HG03565 (cell line): ENCODE results near the gene ZNF479.
"Not testable (repeated sequence)": the region's sequence is repeated elsewhere in the genome, so short reads cannot be mapped to it uniquely, and the experiment has no call there.

Experiments
- ATAC-seq: cut with Tn5 transposase; IDR thresholded peaks from one replicate; pipeline ENCODE4 v1.9.1; 2021; ENCODE audit warnings: mild to moderate bottlenecking, moderate library complexity; ENCODE audit not compliant: unreplicated experiment

The ZNF479 gene

GRCh38 chr7:57132336-57132735, at the start of gene ZNF479:
TSS of gene ZNF479 (minus strand) at chr7:57132436. CDS start at chr7:57132324, 112 bp downstream.
- not testable (repeated sequence) for ATAC-seq

DNA sequence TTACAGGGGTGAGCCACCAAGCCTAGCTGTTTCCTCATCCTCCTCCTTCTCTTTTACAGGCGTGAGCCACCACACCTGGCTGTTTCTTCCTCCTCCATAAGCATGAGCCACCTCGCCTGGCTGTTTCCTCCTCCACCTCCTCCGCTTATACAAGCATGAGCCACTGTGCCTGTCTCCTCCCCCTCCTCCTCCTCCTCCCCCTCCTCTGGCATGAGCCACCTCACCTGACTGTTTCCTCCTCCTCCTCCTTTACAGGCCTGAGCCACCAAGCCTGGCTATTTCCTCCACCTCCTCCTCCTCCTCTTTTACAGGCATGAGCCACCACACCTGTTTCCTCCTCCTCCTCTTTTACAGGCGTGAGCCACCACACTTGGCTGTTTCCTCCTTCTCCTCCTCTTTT, 49.8 kb upstream of the ZNF479 start:
- ATAC-seq, result no peak

GRCh38 chr7:57181281-57181680, 49.0 kb upstream of the ZNF479 start:
- no peak for ATAC-seq

DNA sequence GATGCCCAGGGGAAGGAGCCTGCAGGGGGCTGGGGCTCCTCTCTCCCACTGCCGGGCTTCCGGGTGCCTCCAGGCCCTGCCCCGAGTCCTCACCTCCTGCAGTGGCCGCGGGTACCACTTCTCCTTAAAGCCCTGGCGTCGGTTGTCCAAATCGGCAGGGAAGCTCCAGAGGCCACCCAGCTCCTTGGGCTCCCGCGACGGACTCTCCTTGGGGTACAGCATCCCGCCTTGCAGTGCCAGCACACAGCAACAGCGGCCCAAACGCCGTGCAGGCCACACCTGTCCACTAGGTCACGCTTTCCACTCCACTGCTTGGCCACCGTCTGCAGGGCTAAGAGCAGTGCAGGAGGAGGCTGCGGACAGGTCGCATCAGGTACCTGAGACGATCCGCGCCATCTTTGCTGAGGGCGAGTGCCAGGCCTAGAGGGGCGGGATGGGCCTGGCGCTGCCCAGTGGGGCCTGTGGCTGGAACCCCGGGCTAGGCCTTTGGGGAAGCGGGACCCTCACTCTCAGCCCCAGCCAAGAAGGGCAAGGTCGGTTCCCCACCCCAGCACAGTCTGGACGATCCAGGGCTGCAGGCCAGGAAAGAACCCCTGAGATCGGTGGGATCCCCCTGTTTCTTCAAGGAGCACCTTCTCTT, 47.7 kb upstream of the ZNF479 start:
- no peak for ATAC-seq

DNA sequence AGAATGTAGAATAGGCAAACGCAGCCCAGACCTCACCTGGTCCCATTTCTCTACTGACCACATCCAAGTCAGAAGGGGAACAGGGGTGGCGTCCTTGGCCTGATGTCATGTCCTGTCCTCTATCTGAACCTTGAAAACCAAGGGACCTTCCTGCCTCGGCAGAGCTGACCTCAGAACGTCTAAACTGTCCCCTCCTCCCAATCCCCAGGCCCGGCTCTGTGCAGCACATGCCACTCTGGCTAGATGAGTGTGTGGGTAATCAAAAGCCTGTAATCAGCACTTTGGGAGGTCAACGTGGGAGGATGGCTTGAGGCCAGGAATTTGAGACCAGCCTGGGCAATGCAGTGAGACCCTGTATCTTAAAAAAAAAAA, 46.5 kb upstream of the ZNF479 start:
- no peak for ATAC-seq

DNA sequence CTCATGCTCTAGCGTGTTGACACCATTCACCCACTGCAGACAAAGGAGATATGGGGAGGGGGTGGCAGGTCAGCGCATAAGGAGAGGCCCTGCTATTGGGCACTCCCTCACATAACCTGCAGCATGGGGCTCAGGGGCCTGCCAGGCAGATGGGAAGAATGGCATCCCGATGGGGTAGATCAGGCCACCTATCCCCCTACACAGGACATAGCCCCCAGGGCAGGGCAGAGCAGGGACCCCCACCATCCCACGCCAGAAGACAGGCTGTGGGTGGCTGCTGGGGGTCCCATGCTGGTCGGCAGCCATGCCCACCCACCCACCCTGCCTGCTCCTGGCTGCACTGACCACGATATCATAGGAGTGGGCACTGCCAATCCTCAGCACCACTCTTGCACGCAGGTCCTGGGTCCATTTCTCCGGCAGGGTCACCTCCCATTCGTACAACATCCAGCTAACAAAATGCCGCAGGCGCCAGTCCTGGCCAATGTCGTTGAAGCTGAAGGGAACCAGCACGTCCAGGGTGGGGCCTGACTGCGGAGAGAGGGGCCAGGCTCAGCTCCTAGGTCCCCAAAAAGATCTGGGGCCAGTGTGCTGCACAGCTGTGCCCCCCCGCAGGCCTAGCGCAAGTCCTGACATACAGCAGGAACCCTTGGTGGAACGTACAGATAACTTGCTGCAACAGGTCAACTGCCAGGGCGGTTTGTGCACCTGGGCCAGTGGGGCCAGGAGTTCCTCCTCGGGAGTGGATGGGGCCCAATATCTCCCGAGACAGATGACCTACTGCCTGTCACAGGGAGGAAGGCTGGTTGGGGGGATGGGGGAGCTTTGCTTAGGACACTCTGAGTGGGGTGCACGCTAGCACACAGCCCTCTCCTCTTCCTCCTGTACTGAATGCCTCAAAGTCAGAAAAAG, 45.9 kb upstream of the ZNF479 start:
- ATAC-seq, result no peak

- ATAC-seq, result no peak
Measured at GRCh38 chr7:57176928-57177635, 44.8 kb upstream of the ZNF479 start.

DNA sequence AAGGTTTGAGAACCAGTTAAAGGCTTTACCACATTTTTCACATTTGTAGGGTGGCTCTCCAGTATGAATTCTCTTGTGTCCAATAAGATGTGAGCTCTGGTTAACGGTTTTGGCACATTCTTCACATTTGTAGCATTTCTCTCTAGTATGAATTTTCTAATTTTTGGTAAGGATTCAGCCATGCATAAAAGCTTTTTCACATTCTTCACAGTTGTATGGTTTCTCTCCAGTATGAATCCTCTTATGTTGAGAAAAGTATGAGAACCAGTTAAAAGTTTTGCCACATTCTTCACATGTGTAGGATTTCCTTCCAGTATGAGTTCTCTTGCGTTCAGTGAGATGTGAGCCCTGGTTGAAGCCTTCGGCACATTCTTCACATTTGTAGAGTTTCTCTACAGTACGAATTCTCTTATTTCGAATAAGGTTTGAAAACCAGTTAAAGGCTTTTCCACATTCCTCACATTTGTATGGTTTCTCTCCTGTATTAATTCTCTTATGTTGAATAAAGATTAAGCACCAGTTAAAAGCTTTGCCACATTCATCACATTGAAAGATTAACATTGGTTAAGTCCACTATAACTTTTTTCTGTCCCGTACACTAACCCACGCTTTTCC, 33.2 kb upstream of the ZNF479 start:
- no peak for ATAC-seq

DNA sequence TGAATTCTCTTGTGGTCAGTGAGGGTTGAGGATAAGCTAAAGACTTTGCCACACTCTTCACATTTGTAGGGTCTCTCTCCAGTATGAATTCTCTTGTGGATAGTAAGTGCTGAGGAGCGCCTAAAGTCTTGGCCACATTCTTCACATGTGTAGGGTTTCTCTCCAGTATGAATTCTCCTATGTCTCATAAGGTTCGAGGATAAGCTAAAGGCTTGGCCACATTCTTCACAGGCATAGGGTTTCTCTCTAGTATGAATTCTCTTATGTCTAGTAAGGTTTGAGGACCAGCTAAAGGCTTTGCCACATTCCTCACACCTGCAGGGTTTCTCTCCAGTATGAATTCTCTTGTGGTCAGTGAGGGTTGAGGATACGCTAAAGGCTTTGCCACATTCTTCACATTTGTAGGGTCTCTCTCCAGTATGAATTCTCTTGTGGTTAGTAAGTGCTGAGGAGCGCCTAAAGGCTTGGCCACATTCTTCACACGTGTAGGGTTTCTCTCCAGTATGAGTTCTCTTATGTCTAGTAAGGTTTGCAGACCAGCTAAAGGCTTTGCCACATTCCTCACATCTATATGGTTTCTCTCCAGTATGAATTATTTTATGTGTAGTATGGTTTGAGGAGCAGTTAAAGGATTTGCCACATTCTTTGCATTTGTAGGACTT, 12.0 kb downstream of the ZNF479 start:
- ATAC-seq, result not testable (repeated sequence)
